ENCODE measurements around the gene MMP28. TPM values are rescaled to one million over a fixed set of nuclear protein-coding genes. Genes with fewer than 3 reads are reported as not detected.

The MMP28 gene
- total and polyA plus RNA-seq, 2 donors, result 13.2 to 48.6 TPM

- Histone ChIP-seq H3K4me1 (ENCODE audit: insufficient read depth) (no peaks in the 10 kb centered on the region), H3K36me3 (ENCODE audit: insufficient read depth) (no peaks in the 10 kb centered on the region), H3K27ac (ENCODE audit: low read depth) (no peak overlapping the region), H3K4me3 (ENCODE audit: low read depth, low read length) (no peak overlapping the region)
- WGBS, result 79% methylated on average over 10 of the region's 10 CpGs
- no peak for DNase-seq (ENCODE audit: extremely low spot score)
Observed at GRCh38 chr17:35750526-35751395, 44.7 kb downstream of the MMP28 start.

GRCh38 chr17:35749560-35750412, 45.7 kb downstream of the MMP28 start:
- no peak overlapping the region for H3K27ac ChIP-seq (ENCODE audit: low read depth)
- WGBS, result 6% methylated on average over 35 of the region's 35 CpGs
- no peak overlapping the region for H3K4me3 ChIP-seq (ENCODE audit: low read depth, low read length)
- H3K36me3 ChIP-seq (ENCODE audit: insufficient read depth), result no peaks in the 10 kb centered on the region
- no peak for DNase-seq (ENCODE audit: extremely low spot score)
- H3K4me1 ChIP-seq (ENCODE audit: insufficient read depth), result no peaks in the 10 kb centered on the region

- Histone ChIP-seq H3K4me3 (ENCODE audit: low read depth, low read length) (no peak overlapping the region), H3K4me1 (ENCODE audit: insufficient read depth) (no peaks in the 10 kb centered on the region), H3K36me3 (ENCODE audit: insufficient read depth) (no peaks in the 10 kb centered on the region), H3K27ac (ENCODE audit: low read depth) (no peak overlapping the region)
- DNase-seq (ENCODE audit: extremely low spot score), result no peak
- WGBS, result 85% methylated on average over 6 of the region's 6 CpGs
Observed at GRCh38 chr17:35748979-35749378, 46.5 kb downstream of the MMP28 start.

GRCh38 chr17:35748341-35748841, 47.0 kb downstream of the MMP28 start:
- Histone ChIP-seq H3K27ac (ENCODE audit: low read depth) (no peak overlapping the region), H3K4me1 (ENCODE audit: insufficient read depth) (no peaks in the 10 kb centered on the region), H3K36me3 (ENCODE audit: insufficient read depth) (no peaks in the 10 kb centered on the region), H3K4me3 (ENCODE audit: low read depth, low read length) (no peak overlapping the region)
- 42% methylated on average over 4 of the region's 4 CpGs for WGBS
- no peak for DNase-seq (ENCODE audit: extremely low spot score)

GRCh38 chr17:35747540-35748017, 47.9 kb downstream of the MMP28 start:
- no peak overlapping the region for H3K27ac ChIP-seq (ENCODE audit: low read depth)
- 34% methylated on average over 12 of the region's 12 CpGs for WGBS
- H3K36me3 ChIP-seq (ENCODE audit: insufficient read depth), result no peaks in the 10 kb centered on the region
- H3K4me1 ChIP-seq (ENCODE audit: insufficient read depth), result no peaks in the 10 kb centered on the region
- H3K4me3 ChIP-seq (ENCODE audit: low read depth, low read length), result no peak overlapping the region
- no peak for DNase-seq (ENCODE audit: extremely low spot score)

GRCh38 chr17:35745749-35746320, 49.6 kb downstream of the MMP28 start:
- Histone ChIP-seq H3K27ac (ENCODE audit: low read depth) (no peak overlapping the region), H3K4me1 (ENCODE audit: insufficient read depth) (no peaks in the 10 kb centered on the region), H3K4me3 (ENCODE audit: low read depth, low read length) (no peak overlapping the region), H3K36me3 (ENCODE audit: insufficient read depth) (no peaks in the 10 kb centered on the region)
- no peak for DNase-seq (ENCODE audit: extremely low spot score)
- 86% methylated on average over 15 of the region's 15 CpGs for WGBS

- Histone ChIP-seq H3K4me3 (ENCODE audit: low read depth, low read length) (no peak overlapping the region), H3K36me3 (ENCODE audit: insufficient read depth) (no peaks in the 10 kb centered on the region), H3K27ac (ENCODE audit: low read depth) (no peak overlapping the region), H3K4me1 (ENCODE audit: insufficient read depth) (no peaks in the 10 kb centered on the region)
- no peak for DNase-seq (ENCODE audit: extremely low spot score)
- WGBS, result 85% methylated on average over 7 of the region's 7 CpGs
Observed at GRCh38 chr17:35745246-35745645, 50.2 kb downstream of the MMP28 start.

- Histone ChIP-seq H3K4me1 (ENCODE audit: insufficient read depth) (no peaks in the 10 kb centered on the region), H3K4me3 (ENCODE audit: low read depth, low read length) (no peak overlapping the region), H3K27ac (ENCODE audit: low read depth) (no peak overlapping the region), H3K36me3 (ENCODE audit: insufficient read depth) (no peaks in the 10 kb centered on the region)
- DNase-seq (ENCODE audit: extremely low spot score), result no peak
- 80% methylated on average over 8 of the region's 8 CpGs for WGBS
Observed at GRCh38 chr17:35744830-35745229, 50.6 kb downstream of the MMP28 start.

GRCh38 chr17:35743626-35744328, 51.7 kb downstream of the MMP28 start:
- no peak for DNase-seq (ENCODE audit: extremely low spot score)
- H3K4me1 ChIP-seq (ENCODE audit: insufficient read depth), result no peaks in the 10 kb centered on the region

GRCh38 chr17:35742896-35743477, 52.5 kb downstream of the MMP28 start:
- Histone ChIP-seq H3K27ac (ENCODE audit: low read depth) (no peak overlapping the region), H3K36me3 (ENCODE audit: insufficient read depth) (no peaks in the 10 kb centered on the region), H3K4me3 (ENCODE audit: low read depth, low read length) (no peak overlapping the region), H3K4me1 (ENCODE audit: insufficient read depth) (no peaks in the 10 kb centered on the region)
- DNase-seq (ENCODE audit: extremely low spot score), result no peak
- 65% methylated on average over 7 of the region's 7 CpGs for WGBS

More at GRCh38 chr17:35743626-35744328, 51.7 kb downstream of the MMP28 start:
- H3K4me3 ChIP-seq (ENCODE audit: low read depth, low read length), result no peak overlapping the region
- WGBS, result 25% methylated on average over 7 of the region's 7 CpGs
- H3K27ac ChIP-seq (ENCODE audit: low read depth), result no peak overlapping the region
- no peaks in the 10 kb centered on the region for H3K36me3 ChIP-seq (ENCODE audit: insufficient read depth)

- Histone ChIP-seq H3K36me3 (ENCODE audit: insufficient read depth) (no peaks in the 10 kb centered on the region), H3K4me3 (ENCODE audit: low read depth, low read length) (no peak overlapping the region), H3K27ac (ENCODE audit: low read depth) (no peak overlapping the region), H3K4me1 (ENCODE audit: insufficient read depth) (no peaks in the 10 kb centered on the region)
- DNase-seq (ENCODE audit: extremely low spot score), result no peak
- 71% methylated on average over 7 of the region's 7 CpGs for WGBS
Observed at GRCh38 chr17:35742496-35742895, 52.9 kb downstream of the MMP28 start.

GRCh38 chr17:35740997-35741931, 54.2 kb downstream of the MMP28 start:
- no peaks in the 10 kb centered on the region for H3K36me3 ChIP-seq (ENCODE audit: insufficient read depth)
- H3K4me1 ChIP-seq (ENCODE audit: insufficient read depth), result no peaks in the 10 kb centered on the region
- 17% methylated on average over 73 of the region's 73 CpGs for WGBS
- no peak overlapping the region for H3K4me3 ChIP-seq (ENCODE audit: low read depth, low read length)
- no peak for DNase-seq (ENCODE audit: extremely low spot score)
- no peak overlapping the region for H3K27ac ChIP-seq (ENCODE audit: low read depth)
